ENCODE results near the gene BOC.

Gene BOC

DNA sequence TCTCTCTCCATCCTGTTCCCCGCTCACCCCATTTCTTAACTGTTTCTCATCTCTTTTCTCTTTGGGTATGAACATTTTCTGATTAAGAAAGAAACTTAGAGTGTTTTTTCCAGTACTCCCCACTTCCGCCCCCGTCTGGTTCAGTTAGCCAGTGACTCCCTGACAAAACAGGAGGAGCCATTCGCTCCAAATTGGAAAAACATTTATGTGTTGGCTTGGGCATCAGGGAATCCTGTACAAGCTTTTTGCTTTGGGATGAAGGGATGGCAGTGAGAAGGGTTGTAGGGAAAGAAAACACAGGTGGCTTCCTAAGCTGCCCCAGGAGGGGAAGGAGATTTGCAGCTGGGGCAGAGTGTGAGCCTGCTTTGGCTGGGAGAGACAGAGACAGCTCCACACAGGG is 47.0 kb downstream of the BOC start:
- Histone ChIP-seq H3K27ac (no peak overlapping the region), H3K79me2 (ENCODE audit: insufficient read depth, low read depth) (no peaks in the 10 kb centered on the region), H3K9ac (no peak overlapping the region), H3K27me3 (ENCODE audit: insufficient read depth, low read depth) (no peaks in the 10 kb centered on the region), H3K4me1 (ENCODE audit: low read depth, poor library complexity, severe bottlenecking) (no peaks in the 10 kb centered on the region), H4K20me1 (ENCODE audit: insufficient read depth) (no peaks in the 10 kb centered on the region), H3K4me3 (IDR thresholded peaks at IDR 0.05; ENCODE audit: insufficient read depth, low read depth, low read length) (no peak overlapping the region), H3K36me3 (ENCODE audit: insufficient read depth) (no peaks in the 10 kb centered on the region), H2AFZ (ENCODE audit: low read depth) (no peak overlapping the region), H3K4me2 (no peak overlapping the region)
- TF ChIP-seq, protein P1, sequence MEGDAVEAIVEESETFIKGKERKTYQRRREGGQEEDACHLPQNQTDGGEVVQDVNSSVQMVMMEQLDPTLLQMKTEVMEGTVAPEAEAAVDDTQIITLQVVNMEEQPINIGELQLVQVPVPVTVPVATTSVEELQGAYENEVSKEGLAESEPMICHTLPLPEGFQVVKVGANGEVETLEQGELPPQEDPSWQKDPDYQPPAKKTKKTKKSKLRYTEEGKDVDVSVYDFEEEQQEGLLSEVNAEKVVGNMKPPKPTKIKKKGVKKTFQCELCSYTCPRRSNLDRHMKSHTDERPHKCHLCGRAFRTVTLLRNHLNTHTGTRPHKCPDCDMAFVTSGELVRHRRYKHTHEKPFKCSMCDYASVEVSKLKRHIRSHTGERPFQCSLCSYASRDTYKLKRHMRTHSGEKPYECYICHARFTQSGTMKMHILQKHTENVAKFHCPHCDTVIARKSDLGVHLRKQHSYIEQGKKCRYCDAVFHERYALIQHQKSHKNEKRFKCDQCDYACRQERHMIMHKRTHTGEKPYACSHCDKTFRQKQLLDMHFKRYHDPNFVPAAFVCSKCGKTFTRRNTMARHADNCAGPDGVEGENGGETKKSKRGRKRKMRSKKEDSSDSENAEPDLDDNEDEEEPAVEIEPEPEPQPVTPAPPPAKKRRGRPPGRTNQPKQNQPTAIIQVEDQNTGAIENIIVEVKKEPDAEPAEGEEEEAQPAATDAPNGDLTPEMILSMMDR (conservative IDR thresholded peaks at IDR 0.05; ENCODE audit: low read depth, low read length): no peak

DNA sequence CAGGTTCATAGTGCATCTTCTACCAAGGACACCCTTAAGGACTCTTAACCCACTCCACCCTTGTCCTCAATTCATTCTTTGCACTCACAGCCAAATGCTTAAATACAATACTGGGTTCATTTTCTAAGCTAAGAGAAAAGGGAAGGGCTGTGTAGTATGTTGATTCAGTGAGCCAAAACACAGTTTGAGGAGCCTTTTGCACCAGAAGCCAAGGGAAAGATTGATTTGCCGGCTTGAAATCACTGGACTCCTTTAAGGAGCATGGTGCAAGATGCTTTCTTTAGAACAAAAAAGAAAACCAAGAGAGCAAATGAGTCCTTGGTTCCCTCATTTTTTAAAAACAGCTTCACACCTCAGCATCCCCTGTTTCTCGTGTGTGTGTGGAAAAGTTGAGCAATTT is 47.8 kb downstream of the BOC start:
- H3K9ac ChIP-seq: no peak overlapping the region
- no peak overlapping the region for H3K4me2 ChIP-seq
- H3K27ac ChIP-seq: no peak overlapping the region
- no peaks in the 10 kb centered on the region for H3K27me3 ChIP-seq (ENCODE audit: insufficient read depth, low read depth)
- H3K4me1 ChIP-seq (ENCODE audit: low read depth, poor library complexity, severe bottlenecking): no peaks in the 10 kb centered on the region
- no peaks in the 10 kb centered on the region for H4K20me1 ChIP-seq (ENCODE audit: insufficient read depth)
- TF ChIP-seq, protein P1 (conservative IDR thresholded peaks at IDR 0.05; ENCODE audit: low read depth, low read length): no peak
- no peaks in the 10 kb centered on the region for H3K36me3 ChIP-seq (ENCODE audit: insufficient read depth)
- no peak overlapping the region for H2AFZ ChIP-seq (ENCODE audit: low read depth)
- no peak overlapping the region for H3K4me3 ChIP-seq (IDR thresholded peaks at IDR 0.05; ENCODE audit: insufficient read depth, low read depth, low read length)
- no peaks in the 10 kb centered on the region for H3K79me2 ChIP-seq (ENCODE audit: insufficient read depth, low read depth)

DNA sequence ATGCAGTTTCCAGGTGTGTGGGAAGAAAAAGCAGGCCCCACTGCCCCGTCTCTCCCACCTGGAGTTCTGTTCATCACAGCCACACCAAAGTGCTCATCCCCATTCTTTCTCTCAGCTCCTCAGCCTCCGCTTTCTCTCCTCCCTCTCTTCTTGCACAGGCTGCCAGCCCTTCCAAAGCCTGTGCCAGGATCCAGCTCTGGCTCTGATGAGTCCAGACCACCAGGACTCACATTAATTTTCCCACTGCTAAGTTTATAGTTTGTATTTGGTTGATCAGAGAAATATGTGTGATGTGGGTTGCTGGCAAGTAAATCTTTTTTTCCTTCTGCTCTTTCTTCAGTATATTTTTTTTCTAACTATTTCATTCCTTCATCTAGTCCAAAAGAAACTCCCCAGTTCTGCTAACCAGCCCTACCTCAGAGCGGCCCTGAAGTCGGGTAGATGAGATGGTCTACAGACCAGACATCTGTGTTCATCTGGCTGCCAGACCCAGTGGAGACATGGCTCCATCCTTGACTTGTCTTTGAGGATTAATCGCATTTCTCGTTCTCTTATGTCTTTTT is 49.8 kb downstream of the BOC start:
- no peaks in the 10 kb centered on the region for H3K27me3 ChIP-seq (ENCODE audit: insufficient read depth, low read depth)
- H3K36me3 ChIP-seq (ENCODE audit: insufficient read depth): no peaks in the 10 kb centered on the region
- H3K79me2 ChIP-seq (ENCODE audit: insufficient read depth, low read depth): no peaks in the 10 kb centered on the region
- no peaks in the 10 kb centered on the region for H3K4me1 ChIP-seq (ENCODE audit: low read depth, poor library complexity, severe bottlenecking)
- no peak overlapping the region for H3K27ac ChIP-seq
- H4K20me1 ChIP-seq (ENCODE audit: insufficient read depth): no peaks in the 10 kb centered on the region
- no peak overlapping the region for H3K9ac ChIP-seq
- H3K4me3 ChIP-seq (IDR thresholded peaks at IDR 0.05; ENCODE audit: insufficient read depth, low read depth, low read length): no peak overlapping the region
- H3K4me2 ChIP-seq: no peak overlapping the region
- TF ChIP-seq, protein P1 (conservative IDR thresholded peaks at IDR 0.05; ENCODE audit: low read depth, low read length): no peak
- H2AFZ ChIP-seq (ENCODE audit: low read depth): no peak overlapping the region

DNA sequence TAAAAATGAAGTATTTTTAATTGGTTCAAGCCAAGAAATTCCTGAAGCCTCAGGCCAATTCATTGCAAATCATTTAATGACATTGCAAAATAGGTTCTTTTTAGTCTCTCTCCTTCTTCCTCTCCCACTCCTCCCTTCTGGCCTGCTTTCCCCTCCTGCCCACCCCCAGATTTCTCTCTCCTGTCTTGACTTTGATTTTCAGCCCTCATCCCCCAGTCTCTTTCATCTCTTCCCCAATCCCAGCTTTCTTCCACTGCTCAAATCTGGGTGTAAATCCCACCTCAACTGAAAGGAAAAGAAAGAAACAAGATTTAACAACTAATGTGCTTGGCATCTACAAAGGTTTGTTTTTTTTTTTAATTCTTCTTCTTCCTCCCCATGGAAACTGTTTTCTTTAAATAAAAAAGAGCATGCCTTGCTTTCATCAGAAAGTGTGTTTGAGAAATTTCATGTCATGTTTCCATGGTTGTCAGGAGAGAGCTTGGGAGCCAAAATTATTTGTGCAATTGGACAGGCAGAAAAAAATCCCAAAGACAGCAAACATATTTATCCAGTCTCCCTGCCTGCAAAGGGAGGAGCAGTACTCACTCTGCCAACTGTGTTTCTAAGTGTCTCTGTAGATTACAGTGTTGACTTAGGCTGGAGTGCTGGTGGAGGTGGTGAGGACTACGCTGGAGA is 50.4 kb downstream of the BOC start:
- no peak overlapping the region for H3K4me2 ChIP-seq
- H3K79me2 ChIP-seq (ENCODE audit: insufficient read depth, low read depth): no peaks in the 10 kb centered on the region
- no peak overlapping the region for H3K9ac ChIP-seq
- no peaks in the 10 kb centered on the region for H3K27me3 ChIP-seq (ENCODE audit: insufficient read depth, low read depth)
- H3K4me1 ChIP-seq (ENCODE audit: low read depth, poor library complexity, severe bottlenecking): no peaks in the 10 kb centered on the region
- TF ChIP-seq, protein P1 (conservative IDR thresholded peaks at IDR 0.05; ENCODE audit: low read depth, low read length): no peak
- H3K27ac ChIP-seq: no peak overlapping the region
- no peak overlapping the region for H2AFZ ChIP-seq (ENCODE audit: low read depth)
- H3K4me3 ChIP-seq (IDR thresholded peaks at IDR 0.05; ENCODE audit: insufficient read depth, low read depth, low read length): no peak overlapping the region
- no peaks in the 10 kb centered on the region for H3K36me3 ChIP-seq (ENCODE audit: insufficient read depth)
- no peaks in the 10 kb centered on the region for H4K20me1 ChIP-seq (ENCODE audit: insufficient read depth)

Measured in KMS-11 (cell line).